LHCN-M2 (cell line): ENCODE results near the gene CCR6. TPM values are rescaled to one million over a fixed set of nuclear protein-coding genes. Genes with fewer than 3 reads are reported as not detected.

Experiments used
- DNase-seq: peaks from one replicate; pipeline ENCODE4 v3.0.0-alpha.2; 2012; ENCODE audit warnings: low read depth
- total RNA-seq: library from RNA; depleted of rRNA; stranded (reverse); fragments of >200 nt; gene quantifications from 2 replicates; pipeline ENCODE4 v1.2.3, GENCODE V29; 2014

CCR6 gene
- total RNA-seq, 1 experiment from 2014 or later = not detected

DNA sequence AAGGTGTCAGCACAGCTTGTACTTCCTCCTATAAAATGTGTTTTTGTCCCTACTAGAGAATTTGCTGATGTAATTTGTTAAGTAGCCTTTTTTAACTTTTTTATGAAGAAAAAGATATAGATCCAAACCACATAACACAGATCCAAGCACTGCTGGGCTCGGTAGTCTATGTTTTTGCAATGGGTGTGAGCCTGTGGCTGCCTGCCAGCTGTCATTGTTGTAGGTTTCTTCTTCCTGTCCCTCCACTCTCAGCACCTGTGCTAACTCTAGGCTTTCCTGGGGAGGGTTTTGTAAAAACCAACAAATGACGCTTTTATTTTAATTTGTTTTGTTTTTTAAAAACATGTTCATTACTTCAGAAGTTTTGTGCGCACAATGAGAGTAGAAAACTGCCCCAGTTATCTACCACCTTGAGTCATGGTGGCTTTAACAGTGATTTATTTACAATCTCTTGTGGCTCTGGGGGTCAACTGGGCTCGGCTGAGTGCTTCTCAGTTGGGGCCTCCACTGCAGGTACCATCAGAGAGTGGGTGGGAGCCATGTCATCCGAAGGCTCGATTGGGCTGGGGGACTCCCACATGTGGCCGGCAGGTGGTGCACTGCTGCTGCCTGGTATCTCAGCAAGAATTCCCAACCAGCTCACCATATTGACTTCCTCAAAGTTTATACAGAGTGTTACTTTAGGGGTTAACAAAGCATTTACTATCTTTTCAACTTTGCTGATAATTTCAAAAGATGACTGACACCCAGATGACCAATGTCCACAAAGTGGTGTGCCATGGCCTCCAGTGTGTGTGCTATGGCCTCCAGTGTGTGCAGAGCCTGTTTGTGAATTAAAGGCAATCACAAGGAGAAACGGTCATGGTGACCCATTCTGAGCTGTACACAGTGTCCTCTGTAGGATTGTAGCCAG lies 3.0 kb upstream of the CCR6 start:
- DNase-seq = no peak

DNA sequence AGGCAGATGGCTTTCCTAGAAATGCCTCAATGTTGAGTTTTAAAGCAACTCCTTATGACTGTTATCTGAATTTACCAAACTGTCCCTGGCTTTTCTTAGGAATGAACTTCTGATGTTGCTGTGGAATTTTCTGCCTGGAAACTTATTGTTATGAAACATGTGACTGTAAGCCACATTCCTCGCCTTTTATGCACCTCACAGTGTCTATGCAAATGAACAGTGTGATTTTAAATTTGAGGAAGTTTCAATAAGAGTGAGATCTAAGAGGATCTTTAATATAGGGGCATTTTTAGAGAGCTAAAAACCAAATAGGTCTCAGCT lies 2.4 kb upstream of the CCR6 start:
- no peak for DNase-seq

DNA sequence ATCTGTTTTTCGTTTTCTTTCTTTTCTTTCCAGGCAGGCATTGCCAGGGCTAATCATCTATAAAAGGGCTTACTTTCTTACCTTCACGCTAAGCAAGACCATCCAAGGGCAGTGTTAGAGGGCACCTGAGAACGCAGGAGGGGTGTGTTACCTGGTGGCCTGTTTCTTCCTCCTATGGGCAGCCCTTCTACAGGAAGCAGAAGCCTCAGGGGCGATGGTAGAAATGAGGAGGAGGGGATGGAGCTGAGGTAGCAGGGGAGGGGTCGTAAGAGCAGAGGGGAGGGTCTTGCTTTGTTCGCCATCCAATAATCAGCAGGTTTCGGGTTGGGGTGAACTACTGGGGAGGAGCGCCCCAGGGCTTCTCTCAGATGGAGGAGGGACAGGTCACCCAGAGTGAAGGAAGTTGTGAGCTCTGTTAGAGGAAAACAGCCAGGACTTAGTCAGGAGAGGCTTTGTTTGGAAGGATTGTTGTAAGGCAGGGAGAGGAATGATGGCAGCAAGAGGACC lies 1.5 kb upstream of the CCR6 start:
- no peak for DNase-seq

DNA sequence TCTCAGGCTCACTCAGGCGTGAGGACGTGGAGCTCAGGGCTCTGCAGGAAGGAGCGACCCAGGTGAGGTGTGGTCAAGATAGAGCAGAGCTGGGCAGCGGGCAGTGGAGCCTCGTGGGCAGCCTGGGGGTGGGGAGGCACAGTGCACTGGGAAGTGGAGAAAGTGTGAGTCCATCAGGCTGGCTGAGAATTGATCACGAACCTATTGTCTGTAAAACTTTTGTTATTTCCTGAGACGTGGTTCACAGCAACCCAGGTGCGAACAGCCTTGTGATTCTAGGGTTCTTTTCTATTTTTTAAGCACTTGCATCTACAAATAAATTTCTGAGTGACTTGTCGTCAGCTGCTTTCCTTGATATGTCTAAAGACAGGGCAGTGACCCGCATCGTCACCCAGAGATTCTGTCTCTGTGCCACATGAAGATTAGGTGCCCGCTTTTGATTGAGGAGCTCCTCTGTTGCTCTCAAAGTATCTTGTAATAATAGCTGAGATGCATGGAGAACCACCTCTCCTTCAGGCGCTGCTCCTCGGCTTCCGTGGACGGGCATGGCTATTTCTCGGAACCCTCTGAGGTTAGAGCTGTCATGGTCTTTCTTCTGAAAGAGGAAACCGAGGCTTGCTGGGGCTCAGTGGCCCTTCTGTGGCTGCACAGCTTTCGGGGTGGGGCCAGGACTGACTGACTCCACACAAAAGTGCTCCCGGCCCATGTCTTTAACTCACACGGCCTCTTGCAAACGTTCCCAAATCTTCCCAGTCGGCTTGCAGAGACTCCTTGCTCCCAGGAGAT lies 662 bp upstream of the CCR6 start:
- no peak for DNase-seq

DNA sequence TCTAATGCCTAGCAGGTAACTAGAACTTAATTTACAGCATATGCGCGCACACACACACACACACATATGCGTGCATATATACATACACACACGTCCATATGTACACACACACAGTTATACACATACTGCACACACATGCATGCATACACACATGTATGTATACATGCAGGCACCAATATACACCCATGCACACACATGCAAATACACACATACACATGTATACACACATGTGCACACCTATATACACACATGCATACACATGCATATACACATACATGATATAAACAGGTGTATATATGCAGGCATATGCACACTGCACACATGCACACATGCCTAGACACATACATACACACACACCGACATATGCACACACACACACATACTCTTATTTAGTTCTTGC lies 1.9 kb downstream of the CCR6 start:
- DNase-seq = no peak

DNA sequence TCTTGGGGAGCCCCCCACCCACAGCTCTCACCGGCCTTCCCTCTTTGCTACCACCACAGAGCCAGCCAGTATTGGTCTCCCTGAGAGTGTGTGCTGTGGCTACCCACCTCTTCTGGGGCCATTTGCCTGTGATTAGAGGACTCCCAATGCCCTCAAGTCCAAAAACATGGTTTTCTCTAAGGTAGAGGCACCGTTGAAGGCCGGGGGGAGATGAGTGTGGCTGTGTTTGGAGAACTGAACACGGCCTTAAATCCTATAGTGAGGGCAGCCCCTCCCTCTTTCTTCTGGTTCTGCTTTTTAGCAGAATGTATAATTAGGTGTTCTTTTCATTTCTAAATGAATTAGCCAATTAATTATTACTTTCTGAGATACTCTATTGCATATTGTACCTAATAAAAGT lies 2.5 kb downstream of the CCR6 start:
- no peak for DNase-seq

DNA sequence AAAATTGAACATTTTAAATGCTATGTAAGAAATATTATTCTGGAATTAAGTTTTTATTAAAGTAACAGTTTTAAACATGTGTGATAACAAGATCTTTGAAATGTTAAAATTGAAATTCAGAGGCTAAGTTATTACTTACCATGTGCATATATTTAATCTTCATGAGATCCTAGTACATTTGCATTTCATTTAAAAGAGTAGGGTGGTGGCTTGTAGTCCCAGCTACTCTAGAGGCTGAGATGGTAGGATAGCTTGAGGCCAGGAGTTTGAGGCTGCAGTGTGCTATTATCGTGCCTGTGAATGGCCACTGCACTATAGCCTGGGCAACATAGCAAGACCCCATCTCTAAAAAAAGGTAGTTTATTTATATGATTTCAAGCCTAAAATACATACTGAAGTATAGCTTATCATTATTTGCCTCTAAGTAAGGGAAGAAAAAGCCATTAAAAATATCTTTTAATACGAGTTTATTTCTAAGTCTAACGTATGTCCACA lies 3.0 kb downstream of the CCR6 start:
- DNase-seq = no peak

DNA sequence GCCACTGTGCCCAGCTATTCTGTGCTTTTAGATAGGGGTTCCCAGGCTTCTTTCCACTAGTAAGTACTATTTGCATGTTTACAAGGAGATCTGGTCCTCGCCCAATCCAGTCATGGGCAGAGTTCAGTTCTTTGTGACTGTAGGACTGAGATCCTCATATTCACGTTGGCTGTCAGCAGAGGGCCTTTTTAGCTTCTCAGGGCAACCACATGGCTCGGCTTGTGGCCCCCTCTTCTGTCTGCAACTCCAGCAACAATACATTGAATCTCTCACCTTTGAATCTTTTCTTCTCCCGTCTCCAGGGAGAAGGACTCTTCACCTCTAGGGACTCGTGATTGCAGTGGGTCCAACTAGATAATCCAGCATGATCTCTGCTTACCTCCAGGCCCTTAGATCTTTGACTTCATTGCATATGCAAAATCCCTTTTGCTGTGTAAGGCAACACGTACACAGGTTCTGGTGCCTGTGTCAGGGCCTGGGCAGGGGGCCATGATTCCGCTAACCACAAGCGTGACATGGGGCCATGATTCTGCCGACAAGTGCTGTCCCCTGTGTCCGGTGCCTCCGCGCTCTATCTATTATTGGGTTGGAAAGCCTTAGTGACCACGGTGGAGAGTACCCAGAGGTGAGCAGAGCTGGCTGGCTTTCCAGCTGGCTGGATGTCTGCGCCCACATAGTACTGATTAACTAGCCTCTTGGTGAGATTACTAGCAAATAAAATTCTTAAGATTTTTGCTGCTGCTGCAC lies 5.1 kb downstream of the CCR6 start:
- no peak for DNase-seq

DNA sequence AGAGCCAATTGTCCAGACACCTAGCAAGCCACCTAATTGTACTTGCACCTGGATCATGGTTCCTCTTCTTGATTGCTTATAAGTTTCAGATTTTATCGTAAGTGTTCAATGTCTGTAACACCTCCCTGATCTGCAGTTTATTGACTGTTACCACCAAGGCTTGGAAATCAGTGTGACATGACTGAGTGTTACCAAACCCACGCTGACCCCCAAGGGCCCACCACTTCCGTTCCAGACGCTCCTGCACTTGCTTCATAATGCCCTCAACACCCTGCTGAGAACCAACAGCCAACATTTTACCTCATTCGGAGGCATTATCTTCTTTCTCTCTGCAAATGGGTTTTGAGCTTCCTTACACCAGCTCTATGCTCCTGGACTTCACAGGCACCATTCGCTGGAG lies 6.3 kb downstream of the CCR6 start:
- no peak for DNase-seq

DNA sequence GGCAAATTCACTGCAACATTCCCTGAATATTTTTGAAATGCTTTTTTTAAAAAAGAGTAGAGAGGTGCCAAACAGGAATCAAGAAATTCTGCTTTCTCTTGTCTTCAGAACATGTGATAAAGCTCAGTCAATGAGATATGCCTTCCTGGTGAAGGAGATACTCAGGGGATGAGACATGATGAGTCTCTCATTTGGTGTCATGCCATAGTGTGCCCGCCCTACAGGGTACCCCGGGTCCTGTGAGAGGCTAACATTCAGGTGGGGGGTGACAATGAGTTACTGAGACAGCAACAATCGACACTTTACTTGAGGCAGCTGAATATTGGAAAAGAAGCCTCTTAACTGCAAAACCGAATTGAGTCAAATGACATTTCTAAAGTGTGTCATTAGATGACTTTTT lies 6.7 kb downstream of the CCR6 start:
- DNase-seq = no peak

DNA sequence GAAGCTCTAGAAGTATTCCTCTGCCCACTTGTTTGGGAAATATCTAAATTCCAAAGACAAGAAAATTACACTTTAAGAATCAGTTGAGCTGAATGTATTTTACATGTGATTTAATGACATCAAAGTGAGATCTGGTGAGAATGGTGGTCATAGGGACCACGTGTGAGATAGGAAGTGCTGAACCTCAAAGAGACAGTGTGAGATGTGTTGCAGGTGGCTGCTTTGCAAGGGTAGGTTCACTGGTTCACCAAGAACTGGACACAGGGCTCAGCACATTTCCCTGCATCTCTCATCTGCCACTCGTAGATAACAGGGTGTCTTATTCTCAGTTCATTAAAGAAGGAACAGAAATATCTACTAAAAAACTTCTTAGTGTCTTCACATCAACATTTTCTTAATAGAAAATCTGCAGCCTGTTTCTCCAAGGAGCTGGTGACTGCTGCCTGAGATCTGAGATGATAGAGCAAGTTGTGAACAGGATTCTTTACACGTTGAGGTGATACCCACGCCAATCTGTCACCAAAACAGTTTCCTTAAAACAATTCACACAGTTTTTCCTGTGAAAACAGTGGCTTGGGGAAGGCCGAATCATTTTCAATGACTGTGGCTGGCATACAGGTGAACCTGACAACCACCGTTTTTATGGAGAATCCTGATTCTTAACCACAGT lies 7.2 kb downstream of the CCR6 start:
- DNase-seq = no peak

DNA sequence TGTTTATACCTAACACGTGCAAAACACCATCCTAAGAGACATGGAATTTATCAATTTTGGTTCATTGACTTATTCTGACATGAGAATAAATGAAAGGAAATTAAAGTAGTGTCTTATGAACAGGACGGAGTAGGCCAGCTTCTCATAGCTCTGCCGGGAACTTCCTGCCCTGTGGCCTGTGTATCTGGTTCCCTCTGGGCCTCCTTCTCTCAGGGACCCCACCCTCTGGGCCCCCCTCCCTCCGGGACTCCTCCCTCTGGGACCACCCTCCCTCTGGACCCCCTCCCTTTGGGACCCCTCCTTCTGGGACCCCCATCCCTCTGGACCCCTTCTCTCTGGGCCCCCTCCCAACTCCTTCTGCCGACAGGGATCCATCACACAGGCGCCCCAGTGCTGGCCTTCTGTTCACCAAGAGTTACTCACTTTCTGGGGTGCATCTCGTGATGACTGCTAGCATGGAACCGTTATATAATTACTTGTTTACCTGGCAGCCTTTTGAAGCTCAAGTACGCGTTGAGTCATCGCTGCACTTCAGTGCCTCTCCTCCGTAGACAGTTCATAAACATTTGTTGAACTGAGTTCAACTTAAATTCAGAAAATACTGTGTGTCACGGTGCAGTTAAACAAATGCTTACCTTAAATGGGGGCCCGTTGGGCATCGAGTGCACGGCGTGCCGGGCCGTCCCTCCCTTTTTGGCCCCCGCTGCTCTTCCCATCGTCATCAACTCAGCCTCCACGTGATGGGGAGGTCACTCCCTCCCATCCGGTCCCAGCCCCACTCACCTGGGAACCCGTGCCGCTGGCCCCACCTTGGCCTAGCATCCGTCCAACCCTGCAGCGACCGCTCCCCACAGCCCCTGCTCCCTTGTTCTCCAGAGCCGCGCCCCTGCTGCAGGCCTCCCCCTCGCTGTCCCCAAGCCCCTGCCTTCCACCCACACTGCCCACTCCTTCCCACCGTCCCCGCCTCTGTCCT lies 8.1 kb downstream of the CCR6 start:
- no peak for DNase-seq

DNA sequence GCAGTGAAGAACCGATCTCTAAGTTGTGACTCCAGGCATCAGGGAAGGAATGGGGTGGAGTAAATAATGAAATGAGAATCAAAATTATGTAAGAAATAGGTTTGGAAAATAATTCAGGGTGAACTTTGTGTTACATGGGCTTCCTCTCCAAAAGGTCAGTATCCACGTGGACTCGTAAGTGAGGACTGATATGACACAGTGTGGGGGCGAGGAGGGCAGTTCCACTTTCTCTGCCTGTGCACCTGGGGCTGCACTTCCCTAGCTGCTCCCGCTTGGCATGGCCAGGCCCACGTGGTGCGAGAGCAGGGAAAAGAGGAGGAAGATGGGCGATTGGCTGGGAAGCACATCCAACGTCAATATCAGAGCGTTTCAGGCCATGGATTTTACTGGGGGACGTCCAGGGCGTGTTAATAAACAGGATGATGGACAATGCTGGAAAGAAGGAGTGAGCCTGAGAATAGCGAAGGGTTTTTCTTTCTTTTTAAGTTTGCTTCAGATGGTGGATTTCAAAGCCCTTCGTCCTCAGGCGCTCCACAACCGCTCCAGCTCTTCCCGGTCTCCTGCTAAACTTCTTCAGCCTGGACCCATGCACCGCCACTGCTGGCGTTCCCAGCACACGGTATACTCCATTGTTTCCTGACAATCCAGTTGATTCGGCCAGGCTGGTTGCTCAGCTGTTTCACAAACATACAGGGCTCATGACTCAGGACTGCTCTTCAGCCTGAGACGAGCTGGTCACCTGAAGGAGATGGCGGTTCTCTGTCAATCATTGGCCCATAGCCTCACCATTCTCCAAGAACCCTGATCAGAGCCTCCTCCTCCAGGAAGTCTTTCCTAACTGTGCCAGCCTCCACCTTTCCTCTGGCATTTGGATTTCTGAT lies 11.8 kb downstream of the CCR6 start:
- no peak for DNase-seq

DNA sequence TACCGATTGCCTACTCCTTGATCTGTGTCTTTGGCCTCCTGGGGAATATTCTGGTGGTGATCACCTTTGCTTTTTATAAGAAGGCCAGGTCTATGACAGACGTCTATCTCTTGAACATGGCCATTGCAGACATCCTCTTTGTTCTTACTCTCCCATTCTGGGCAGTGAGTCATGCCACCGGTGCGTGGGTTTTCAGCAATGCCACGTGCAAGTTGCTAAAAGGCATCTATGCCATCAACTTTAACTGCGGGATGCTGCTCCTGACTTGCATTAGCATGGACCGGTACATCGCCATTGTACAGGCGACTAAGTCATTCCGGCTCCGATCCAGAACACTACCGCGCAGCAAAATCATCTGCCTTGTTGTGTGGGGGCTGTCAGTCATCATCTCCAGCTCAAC lies 13.5 kb downstream of the CCR6 start:
- no peak for DNase-seq

DNA sequence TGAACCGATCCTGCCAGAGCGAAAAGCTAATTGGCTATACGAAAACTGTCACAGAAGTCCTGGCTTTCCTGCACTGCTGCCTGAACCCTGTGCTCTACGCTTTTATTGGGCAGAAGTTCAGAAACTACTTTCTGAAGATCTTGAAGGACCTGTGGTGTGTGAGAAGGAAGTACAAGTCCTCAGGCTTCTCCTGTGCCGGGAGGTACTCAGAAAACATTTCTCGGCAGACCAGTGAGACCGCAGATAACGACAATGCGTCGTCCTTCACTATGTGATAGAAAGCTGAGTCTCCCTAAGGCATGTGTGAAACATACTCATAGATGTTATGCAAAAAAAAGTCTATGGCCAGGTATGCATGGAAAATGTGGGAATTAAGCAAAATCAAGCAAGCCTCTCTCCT lies 14.2 kb downstream of the CCR6 start:
- no peak for DNase-seq

DNA sequence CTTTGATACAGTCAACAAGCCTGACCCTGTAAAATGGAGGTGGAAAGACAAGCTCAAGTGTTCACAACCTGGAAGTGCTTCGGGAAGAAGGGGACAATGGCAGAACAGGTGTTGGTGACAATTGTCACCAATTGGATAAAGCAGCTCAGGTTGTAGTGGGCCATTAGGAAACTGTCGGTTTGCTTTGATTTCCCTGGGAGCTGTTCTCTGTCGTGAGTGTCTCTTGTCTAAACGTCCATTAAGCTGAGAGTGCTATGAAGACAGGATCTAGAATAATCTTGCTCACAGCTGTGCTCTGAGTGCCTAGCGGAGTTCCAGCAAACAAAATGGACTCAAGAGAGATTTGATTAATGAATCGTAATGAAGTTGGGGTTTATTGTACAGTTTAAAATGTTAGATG lies 15.0 kb downstream of the CCR6 start:
- no peak for DNase-seq

DNA sequence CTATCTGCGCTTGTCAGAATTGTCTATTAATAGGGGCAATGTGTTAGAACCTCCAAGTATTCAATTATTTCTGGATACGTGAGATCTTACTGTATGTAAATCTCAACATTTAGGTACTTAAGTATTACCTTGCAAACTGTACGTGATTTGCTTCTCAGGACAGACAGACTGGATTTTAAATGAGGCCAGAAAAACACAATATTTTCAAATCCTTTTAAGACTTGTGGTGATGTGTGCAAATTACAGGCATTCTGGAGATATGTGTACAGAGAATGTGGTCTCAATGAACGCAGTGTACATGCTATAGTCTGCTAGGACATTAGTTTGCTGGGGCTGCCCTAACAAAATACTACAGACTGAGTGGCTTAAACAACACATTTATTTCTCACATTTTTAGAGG lies 16.9 kb downstream of the CCR6 start:
- no peak for DNase-seq

DNA sequence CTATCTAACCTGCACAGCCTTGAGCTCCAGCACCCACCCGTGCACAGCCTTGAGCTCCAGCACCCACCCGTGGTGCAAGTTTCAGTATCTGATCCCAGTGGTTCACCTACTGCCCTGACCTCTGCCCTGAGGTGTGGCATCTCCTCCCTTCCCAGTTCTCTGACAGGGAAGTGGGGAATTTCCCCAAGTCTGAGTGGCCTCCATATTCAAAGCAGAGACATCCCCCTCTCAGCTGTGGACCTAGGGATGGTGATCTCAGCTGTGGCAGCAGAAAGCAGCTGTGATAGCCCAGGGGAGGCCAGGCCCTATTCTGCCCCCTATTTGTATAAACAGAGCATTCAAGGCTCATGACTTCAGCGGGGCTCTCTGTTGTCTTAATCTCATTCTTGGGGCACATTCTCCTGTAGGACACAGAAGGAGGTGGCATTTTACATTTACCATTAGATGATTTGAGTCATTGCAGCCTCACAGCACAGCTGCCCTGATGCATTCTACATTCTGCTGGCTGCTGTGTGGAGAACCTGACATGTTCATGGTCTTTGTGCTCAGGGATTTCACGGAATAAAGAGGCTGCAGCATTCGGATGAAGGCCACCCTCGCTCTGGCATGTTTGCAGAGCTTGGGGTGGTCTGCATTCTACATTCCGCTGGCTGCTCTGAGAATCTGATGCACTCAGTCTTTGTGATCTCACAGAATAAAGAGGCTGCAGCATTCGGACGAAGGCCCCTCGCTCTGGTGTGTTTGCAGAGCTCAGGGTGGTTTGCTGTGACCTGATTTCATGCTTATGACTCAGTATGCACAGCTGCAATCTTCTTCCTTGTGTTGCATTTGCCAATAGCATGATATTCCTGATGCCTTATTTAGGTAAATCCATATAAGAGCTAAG lies 17.9 kb downstream of the CCR6 start:
- DNase-seq = peak; percentile 1
